ENCODE measurements around the gene OSR1. TPM values are rescaled to one million over a fixed set of nuclear protein-coding genes. Genes with fewer than 3 reads are reported as not detected.
A peak's percentile ranks its signal among the peaks of the same experiment; 100 is the strongest.
"Not testable (repeated sequence)": the region's sequence is repeated elsewhere in the genome, so short reads cannot be mapped to it uniquely, and the experiment has no call there.

Gene OSR1
- total RNA-seq, 1 donor from 2014 or later = 27.8 TPM

GRCh38 chr2:19313553-19313952 lies 44.9 kb downstream of the OSR1 start:
- Mint-ChIP-seq H3K4me1 (no peaks in the 10 kb centered on the region), H3K27ac (no peak overlapping the region), H3K4me3 (no peak overlapping the region), H3K9me3 (peaks cover 1% of the 10 kb centered on the region), H3K36me3 (no peaks in the 10 kb centered on the region), H3K27me3 (ENCODE audit: low read depth) (no peaks in the 10 kb centered on the region)
- TF ChIP-seq, protein P1, sequence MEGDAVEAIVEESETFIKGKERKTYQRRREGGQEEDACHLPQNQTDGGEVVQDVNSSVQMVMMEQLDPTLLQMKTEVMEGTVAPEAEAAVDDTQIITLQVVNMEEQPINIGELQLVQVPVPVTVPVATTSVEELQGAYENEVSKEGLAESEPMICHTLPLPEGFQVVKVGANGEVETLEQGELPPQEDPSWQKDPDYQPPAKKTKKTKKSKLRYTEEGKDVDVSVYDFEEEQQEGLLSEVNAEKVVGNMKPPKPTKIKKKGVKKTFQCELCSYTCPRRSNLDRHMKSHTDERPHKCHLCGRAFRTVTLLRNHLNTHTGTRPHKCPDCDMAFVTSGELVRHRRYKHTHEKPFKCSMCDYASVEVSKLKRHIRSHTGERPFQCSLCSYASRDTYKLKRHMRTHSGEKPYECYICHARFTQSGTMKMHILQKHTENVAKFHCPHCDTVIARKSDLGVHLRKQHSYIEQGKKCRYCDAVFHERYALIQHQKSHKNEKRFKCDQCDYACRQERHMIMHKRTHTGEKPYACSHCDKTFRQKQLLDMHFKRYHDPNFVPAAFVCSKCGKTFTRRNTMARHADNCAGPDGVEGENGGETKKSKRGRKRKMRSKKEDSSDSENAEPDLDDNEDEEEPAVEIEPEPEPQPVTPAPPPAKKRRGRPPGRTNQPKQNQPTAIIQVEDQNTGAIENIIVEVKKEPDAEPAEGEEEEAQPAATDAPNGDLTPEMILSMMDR (IDR thresholded peaks at IDR 0.05; ENCODE audit: unreplicated experiment) = no peak
- no peak for DNase-seq (ENCODE audit: low spot score in 2 of 2, unreplicated experiment in 2 of 2)

- no peak for DNase-seq (ENCODE audit: low spot score in 2 of 2, unreplicated experiment in 2 of 2)
- no peak overlapping the region for H3K4me3 Mint-ChIP-seq
These were observed 45.5 kb downstream of the OSR1 start for GRCh38 chr2:19312949-19313348.

GRCh38 chr2:19306065-19306464 lies 52.4 kb downstream of the OSR1 start:
- H3K4me1 Mint-ChIP-seq = peaks cover 16% of the 10 kb centered on the region
- H3K36me3 Mint-ChIP-seq; H3K27me3 Mint-ChIP-seq (ENCODE audit: low read depth); H3K9me3 Mint-ChIP-seq; DNase-seq (ENCODE audit: low spot score in 2 of 2, unreplicated experiment in 2 of 2); H3K4me3 Mint-ChIP-seq; H3K27ac Mint-ChIP-seq: not testable (repeated sequence)

More at GRCh38 chr2:19312949-19313348, 45.5 kb downstream of the OSR1 start:
- H3K27ac Mint-ChIP-seq = no peak overlapping the region
- H3K36me3 Mint-ChIP-seq = no peaks in the 10 kb centered on the region
- TF ChIP-seq, protein P1 (IDR thresholded peaks at IDR 0.05; ENCODE audit: unreplicated experiment) = no peak
- H3K9me3 Mint-ChIP-seq = peaks cover 3% of the 10 kb centered on the region
- no peaks in the 10 kb centered on the region for H3K27me3 Mint-ChIP-seq (ENCODE audit: low read depth)
- H3K4me1 Mint-ChIP-seq = no peaks in the 10 kb centered on the region

DNA sequence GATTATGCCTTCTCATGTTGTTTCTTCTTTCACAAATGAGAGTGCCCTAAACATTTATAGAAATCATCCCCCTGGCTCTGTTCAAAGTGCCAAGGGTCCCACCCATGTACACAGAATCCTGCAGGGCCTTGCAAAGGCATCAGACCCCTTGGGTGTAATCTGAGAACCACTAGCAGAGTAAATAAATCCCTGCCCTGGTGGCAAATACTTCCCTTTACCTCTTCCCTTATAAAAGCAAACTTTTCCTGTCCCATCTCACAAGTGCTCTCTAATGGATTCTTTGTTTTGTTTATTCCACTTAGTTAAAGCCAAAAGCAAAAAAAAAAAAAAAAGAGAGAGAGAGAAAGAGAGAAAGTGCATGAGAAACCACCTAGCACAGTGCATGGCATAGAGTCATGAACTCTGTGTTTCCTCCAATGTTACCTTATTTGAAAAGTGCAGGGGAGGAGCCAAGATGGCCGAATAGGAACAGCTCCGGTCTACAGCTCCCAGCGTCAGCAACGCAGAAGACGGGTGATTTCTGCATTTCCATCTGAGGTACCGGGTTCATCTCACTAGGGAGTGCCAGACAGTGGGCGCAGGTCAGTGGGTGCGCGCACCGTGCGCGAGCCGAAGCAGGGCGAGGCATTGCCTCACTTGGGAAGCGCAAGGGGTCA lies 52.9 kb downstream of the OSR1 start:
- H3K4me1 Mint-ChIP-seq = peaks cover 16% of the 10 kb centered on the region
- not testable (repeated sequence) for DNase-seq (ENCODE audit: low spot score in 2 of 2, unreplicated experiment in 2 of 2); H3K4me3 Mint-ChIP-seq; H3K27me3 Mint-ChIP-seq (ENCODE audit: low read depth); H3K27ac Mint-ChIP-seq; H3K9me3 Mint-ChIP-seq; H3K36me3 Mint-ChIP-seq

- peak overlapping the region; percentile 4 for H3K27ac Mint-ChIP-seq
- no peak overlapping the region for H3K4me3 Mint-ChIP-seq
- no peaks in the 10 kb centered on the region for H3K9me3 Mint-ChIP-seq
- DNase-seq (ENCODE audit: low spot score in 2 of 2, unreplicated experiment in 2 of 2) = no peak
- no peaks in the 10 kb centered on the region for H3K27me3 Mint-ChIP-seq (ENCODE audit: low read depth)
- TF ChIP-seq, protein P1 (IDR thresholded peaks at IDR 0.05; ENCODE audit: unreplicated experiment) = no peak
- H3K36me3 Mint-ChIP-seq = peaks cover 1% of the 10 kb centered on the region
- H3K4me1 Mint-ChIP-seq = peaks cover 20% of the 10 kb centered on the region
These were observed 56.7 kb downstream of the OSR1 start for GRCh38 chr2:19301706-19302105.

Small RNA genes within 50 kb of the gene (microRNA-seq; reads per million reads assigned to microRNA genes)
- gene MIR4757 = not detected

Data from mesothelial cell of epicardium (in vitro differentiated cells).